OCI-LY3 (cell line): ENCODE data around the gene BMERB1.

Experiments
- EZH2phosphoT487 ChIP-seq: fragments of 200-600 bp; shearing (Covaris generic); IDR thresholded peaks from 2 replicates; pipeline ENCODE4 v1.6.1; 2018; ENCODE audit warnings: antibody characterized with exemption, mixed run types, low read depth
- TF ChIP-seq, protein P1 (sequence below): fragments of 200-600, 300-600 bp; sonication (generic); IDR thresholded peaks from 2 replicates; pipeline ENCODE4 v1.5.1; 2014; ENCODE audit warnings: antibody characterized with exemption, low read length, low read depth

DNA sequence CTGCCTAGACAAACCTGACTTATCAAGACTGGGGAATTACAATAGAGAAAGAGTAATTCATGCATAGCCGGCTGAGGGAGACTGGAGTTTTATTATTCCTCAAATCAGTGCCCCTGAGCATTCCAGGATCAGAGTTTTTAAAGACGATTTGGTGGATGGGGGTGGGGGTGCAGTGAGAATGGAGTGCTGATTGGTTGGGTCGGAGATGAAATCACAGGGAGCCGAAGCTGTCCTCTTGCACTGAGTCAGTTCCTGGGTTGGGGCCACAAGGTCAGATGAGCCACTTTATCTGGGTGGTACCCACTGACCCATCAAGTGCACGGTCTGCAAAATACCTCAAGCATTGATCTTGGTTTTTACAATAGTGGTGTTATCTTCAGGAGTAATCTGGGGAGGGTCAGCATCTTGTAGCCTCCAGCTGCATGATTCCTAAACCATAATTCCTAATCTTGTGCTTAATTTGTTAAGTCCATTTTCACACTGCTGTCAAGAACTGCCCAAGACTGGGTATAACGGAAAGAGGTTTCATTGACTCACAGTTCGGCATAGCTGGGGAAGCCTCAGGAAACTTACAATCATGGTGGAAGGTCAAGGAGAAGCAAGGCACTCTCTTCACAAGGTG, 139.0 kb downstream of the BMERB1 start:
- TF ChIP-seq, protein P1, sequence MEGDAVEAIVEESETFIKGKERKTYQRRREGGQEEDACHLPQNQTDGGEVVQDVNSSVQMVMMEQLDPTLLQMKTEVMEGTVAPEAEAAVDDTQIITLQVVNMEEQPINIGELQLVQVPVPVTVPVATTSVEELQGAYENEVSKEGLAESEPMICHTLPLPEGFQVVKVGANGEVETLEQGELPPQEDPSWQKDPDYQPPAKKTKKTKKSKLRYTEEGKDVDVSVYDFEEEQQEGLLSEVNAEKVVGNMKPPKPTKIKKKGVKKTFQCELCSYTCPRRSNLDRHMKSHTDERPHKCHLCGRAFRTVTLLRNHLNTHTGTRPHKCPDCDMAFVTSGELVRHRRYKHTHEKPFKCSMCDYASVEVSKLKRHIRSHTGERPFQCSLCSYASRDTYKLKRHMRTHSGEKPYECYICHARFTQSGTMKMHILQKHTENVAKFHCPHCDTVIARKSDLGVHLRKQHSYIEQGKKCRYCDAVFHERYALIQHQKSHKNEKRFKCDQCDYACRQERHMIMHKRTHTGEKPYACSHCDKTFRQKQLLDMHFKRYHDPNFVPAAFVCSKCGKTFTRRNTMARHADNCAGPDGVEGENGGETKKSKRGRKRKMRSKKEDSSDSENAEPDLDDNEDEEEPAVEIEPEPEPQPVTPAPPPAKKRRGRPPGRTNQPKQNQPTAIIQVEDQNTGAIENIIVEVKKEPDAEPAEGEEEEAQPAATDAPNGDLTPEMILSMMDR = no peak
- no peak for TF ChIP-seq EZH2phosphoT487
